ENCODE data around the gene BCL2L11.
A peak's percentile ranks its signal among the peaks of the same experiment; 100 is the strongest.

The BCL2L11 gene

DNA sequence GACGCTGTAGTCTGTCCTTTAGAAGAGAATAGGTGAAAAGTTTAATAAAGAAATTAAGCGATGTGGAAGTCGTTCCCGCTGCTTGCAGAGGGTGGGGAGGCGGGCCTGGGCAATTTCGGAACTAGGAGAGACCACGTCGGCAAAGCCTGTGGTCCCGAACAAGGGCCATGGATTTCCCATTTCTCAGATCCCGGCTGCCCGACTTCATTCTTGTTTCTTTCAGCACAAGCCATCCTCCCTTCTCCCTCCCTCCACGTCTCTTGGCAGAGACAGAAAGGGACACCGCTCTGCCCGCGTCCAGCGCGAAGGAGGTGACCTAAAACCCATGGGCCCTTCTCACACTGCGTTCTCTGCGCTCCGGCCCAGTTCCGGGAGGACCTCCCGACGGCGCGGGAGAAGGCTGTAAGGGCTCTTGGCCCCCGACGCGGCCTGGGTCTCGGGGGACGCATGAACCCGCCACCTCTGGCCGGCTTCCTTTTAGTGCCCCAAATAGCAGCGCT is 2.2 kb upstream of the BCL2L11 start:
- DNase-seq = peak; percentile 71

DNA sequence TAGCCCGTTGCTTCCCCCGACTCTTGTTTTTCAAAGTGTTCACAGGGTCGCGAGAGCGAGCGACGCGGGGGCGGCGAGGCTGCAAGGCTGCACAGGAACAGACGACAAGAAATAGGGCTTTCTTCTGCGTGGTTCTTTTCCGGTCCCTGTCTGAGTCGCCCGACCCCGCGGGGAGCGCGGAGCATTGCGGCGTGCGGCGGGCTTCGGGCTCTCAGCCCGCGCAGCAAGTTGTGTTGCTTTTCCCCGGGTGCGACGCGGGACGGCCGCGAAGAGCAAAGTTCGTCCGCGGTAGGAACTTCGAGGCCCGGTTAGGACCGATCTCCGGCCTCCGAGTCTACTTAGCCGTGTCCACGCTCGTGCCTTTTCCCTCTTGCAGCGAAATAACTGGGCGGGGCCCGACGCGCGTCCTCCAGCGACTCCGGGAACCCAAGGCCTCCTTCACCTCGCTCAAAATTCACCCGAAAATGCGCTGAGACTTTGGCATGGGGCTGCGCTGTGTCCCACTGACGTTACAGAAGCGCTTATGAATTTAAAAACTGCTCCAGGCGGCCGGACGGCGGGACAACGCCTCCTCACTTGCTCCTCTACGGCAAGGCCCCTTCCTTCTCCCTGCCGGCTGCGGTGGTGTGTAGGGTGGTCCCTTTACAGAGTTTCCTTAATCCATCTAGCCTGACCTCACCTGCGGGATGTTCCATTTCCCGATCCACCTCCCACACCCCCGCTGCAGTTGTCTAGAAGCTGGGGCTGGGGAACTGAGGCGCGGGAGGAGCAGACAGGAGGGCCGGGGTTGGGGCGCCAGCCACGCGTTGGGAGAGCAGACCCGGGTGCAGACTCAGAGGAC is 1.5 kb upstream of the BCL2L11 start:
- peak; percentile 76 for DNase-seq

DNA sequence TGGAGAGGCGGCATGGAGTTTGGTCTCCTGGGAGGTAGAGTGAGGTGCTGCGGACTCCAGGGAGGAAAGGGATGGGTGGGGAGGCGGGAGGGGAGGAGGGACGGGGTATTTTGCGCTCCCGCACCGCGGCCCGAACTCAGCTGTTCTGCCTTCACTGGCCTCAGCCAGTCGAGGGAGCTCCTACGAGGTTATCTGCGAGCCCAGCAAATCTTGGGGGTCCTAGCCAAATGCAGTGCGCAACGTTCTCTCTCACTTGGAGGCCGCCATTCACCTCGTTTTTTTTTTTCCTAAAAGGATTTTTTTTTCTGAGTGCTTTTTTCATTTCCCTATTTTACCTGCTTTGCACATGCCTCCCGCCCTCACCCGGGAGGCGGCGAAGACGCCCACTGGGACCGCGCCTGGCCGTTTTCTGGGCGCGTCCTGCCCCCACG is 877 bp upstream of the BCL2L11 start:
- DNase-seq = peak; percentile 69

GRCh38 chr2:111121028-111121827 is 514 bp downstream of the BCL2L11 start:
- peak; percentile 83 for DNase-seq

- peak; percentile 90 for DNase-seq
Measured at GRCh38 chr2:111121828-111122630, 1.3 kb downstream of the BCL2L11 start.

DNA sequence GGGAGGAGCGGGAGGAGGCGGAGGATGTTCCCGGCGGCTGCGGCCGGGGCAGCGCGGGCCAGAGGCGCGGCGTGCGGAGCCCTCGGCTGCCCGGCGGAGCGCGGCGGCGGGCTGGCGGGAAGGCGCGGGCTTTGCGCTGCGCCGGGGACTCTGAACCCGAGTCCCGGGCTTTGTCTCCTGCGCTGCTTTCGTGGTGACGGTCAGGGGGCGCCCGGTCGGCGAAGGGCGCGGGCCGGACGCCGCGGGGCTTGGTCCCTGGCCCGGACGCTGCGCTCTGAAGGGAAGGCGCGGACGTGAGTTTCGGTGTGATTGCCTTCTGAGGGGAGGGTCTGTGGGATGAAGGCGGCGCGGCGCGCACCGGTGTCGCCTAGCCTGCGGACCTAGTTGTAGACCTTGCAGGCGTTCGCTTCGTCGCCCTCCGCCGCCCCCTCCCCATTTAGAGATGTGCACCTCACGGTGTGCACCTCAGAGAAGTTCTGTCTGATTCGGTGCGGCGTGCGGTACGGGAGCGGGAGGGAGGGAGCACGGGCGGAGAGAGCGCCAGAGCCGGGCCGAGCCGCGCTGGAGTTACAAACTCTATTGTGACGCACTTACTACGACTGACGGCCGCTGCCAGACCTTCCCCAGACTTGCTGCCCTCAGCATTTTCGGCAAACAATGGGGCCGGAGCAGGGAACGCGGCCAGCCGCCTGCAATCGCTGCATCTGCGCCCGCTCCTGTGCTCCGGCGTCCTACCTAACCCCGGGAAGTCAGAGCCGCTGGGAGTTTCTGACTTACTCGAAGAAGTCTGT is 2.1 kb downstream of the BCL2L11 start:
- DNase-seq = peak; percentile 73

DNA sequence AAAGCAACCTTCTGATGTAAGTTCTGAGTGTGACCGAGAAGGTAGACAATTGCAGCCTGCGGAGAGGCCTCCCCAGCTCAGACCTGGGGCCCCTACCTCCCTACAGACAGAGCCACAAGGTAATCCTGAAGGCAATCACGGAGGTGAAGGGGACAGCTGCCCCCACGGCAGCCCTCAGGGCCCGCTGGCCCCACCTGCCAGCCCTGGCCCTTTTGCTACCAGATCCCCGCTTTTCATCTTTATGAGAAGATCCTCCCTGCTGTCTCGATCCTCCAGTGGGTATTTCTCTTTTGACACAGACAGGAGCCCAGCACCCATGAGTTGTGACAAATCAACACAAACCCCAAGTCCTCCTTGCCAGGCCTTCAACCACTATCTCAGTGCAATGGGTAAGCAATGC is 3.0 kb downstream of the BCL2L11 start:
- no peak for DNase-seq

DNA sequence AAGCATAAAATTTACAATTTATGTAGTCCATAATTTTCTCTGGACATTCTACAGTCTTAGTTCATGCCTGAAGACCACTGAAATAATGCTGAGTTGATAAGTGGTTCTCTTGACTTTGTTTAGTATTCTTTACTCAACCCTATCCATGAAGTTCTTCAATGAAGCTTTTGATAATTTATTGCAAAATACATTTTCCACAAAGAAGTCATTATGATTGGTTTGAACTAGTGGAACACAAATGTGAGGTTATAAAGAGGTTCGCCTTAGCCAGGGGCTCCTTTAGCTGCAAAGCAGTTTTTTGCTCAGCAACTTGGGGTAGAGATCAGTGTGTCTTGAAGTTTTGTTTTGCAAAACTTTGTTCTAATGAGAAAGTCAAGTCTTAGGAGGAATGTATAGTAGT is 5.9 kb downstream of the BCL2L11 start:
- no peak for DNase-seq

DNA sequence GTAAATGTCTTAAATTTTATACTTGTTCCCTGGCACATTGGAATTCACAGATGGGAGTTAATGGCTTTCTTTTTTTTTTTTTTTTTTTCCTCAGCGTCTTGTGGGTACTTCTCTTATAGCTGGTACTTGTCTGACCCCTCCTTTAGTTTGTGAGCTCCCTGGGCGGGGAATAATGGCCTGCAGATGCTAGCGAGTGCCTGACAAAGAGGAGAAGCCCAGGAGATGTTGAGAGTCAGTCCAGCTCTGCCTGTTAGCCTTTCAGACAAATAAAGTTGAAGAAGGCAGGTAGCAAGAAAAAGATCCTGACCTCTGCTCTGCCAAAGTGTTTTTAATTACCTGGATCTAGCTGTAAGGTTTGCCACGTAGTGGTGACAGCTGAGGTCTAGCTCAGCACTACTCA is 6.6 kb downstream of the BCL2L11 start:
- DNase-seq = no peak

DNA sequence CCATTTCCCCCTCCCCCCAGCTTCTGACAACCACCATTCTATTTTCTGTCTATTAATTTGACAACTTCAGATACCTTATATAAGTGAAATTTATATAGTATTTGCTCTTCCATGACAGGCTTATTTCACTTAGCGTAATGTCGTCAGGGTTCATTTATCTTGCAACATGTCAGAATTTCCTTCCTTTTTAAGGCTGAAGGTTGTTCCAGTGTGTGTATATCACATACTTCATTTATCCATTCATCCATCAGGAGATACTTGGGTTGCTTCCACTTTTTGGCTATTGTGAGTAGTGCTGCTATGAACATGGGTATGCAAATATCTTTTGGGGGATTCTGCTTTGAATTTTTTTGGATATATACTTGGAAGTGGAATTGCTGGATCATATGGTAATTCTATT is 7.4 kb downstream of the BCL2L11 start:
- no peak for DNase-seq

DNA sequence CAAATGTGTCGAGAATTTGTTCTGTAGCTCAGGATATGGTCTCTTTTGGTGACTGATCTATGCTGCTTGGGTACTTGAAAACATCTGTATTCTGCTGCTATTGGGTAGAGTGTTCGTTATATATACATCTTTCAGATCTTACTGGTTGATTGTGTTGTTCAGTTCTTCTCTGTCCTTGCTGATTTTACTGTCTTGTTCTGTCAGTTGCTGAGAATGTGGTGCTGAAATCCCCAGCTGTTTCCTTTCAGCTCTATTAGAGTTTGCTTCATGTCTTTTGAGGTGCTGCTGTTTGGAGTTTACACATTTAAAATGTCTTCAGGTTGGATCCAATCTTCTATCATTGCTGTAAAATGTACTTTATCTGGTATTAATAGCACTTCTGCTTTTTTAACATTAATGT is 12.9 kb downstream of the BCL2L11 start:
- no peak for DNase-seq

DNA sequence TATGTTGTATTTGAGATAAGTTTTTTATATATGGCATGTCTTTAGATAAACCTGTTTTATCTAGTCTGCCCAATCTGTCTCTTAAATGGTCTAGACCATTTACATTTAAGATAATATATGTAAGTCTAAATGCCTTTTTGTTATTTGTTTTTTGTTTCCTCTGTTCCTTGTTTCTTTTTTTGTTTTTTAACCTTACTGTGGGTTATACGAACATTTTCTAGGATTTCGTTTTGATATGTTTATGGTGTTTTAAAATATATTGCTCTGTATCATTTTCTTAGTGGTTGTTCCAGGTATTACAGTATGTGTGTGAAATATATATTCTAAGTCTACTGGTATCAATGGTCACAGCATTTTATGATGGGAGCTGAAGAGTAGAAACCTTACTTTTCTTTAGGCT is 13.3 kb downstream of the BCL2L11 start:
- no peak for DNase-seq

DNA sequence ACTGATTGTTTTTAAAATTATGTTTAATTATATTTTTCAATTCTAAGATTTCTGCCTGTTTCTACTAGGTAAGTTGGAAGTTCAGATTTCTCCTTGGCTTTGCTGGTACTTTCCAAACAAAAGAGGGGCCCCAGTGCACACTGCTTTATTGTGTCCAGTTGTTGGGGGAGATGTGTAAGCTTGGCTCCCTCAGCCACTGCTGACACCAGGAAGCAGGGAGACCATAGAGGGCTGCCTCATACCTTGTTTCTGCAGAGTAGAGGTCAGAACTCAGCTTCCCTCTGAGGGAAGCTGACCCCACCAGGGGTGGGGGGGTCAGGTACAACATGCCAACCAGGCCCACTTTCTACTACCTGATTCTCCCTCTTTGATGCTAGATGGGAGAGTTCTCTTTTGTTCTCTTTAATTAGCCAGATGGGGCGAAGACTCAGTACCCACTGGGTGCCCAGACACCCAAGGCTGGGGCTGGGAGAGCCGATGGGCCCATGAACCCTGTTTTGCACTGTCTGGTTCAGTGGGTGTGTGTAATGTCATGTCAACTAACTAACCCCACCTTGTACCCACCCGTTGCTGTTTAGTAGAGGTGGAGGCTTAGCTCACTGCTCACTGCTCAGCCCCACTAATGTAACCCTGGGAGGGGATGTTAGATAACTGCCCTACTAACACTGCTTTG is 14.7 kb downstream of the BCL2L11 start:
- DNase-seq = no peak

- DNase-seq = no peak
Measured at GRCh38 chr2:111135910-111136297, 15.2 kb downstream of the BCL2L11 start.

- no peak for DNase-seq
Measured at GRCh38 chr2:111138839-111139238, 18.1 kb downstream of the BCL2L11 start.

DNA sequence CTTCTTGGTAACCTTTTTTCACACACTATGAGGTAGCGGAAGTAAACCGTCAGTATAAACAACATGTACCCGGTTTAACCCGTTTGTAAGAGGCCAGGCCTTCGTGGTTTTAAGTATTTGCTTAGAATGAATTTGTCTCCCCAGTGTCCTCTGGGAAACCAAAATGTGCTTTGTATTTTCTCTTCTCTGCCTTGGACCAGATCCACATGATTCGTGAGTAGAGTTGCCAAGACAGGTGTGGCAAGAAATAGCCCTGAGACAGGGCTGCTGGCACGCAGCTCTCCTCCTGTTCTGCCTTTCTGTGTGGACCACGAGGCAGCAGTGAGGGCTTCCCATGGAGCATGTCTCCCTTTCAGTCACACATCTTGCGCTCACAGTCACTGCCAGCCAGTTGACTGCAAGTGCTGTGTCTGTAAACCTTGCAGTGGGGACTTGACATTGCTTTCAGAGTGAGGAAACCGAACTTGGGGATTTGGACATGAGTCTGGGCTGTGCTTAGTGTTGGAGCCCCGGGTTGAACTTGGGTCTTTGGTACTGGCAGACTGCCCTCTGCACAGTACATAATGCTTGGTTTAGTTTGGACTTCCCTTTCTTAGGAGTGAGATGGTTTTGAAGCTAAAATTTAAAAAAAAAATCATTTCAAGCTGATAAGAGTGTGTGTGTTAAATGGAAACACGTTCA is 19.1 kb downstream of the BCL2L11 start:
- DNase-seq = no peak

DNA sequence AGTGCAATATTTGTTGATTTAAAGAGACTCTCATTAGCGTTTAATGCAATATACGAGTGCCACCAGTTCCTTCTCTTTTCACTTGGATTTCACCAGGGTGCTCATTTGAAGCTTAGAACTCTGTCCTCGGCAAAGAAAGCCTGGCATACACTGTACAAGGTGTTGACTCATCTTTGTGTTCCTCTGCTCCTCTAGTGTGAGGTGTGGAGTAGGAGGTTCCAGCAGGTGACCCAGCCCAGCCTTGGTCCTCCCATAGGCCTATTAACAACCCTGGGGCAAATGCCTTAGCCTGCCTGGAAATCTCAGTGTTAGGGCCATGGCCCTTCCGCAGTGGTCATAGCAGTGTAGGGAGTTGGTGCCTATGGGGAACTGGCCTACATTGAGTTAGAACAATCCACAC is 20.1 kb downstream of the BCL2L11 start:
- DNase-seq = no peak

DNA sequence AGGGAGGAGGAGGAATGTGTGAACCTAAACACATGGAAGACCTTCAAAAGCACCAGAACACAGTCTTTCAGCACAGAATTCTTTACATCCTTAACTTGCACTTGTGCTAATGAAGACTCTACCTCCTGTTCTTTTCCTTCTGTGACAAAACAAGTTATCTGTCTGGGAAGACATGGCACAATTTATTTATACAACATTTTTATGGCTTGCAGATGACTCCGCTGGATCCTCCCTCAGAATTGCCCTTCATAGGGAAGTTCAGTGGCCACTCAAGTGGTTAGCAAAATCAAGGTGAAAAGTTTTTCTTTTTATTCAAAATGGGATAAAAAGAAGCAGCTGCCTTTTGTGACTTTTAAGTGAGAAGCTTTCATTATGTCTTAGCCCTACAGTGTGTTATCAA is 21.4 kb downstream of the BCL2L11 start:
- no peak for DNase-seq

- DNase-seq = no peak
Measured at GRCh38 chr2:111143107-111143842, 22.6 kb downstream of the BCL2L11 start.

GRCh38 chr2:111143843-111144198 is 23.1 kb downstream of the BCL2L11 start:
- DNase-seq = no peak
